ENCODE measurements around the gene TSGA10. TPM values are rescaled to one million over a fixed set of nuclear protein-coding genes. Genes with fewer than 3 reads are reported as not detected.

TSGA10 gene
- total and polyA plus RNA-seq, 2 donors (not counting 3 experiments of a cell fraction or from before 2014, with no cell fraction given): 0.12 to 2.7 TPM

DNA sequence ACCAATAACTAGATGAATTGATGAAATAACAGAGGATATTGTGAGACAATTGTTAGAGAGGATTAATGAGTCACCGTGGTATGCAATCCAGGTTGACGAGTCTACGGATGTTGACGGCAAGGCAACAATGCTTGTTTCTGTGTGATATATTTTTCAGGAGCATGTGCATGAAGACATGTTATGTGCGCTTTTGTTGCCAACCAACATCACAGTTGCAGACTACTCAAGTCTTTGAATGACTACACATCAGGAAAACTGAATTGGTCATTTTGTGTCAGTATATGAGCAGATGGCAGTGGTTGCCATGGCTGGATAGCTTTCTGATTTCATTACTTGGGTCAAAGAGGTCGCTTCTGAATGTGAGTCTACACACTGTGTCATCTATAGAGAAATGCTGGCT is 122.0 kb downstream of the TSGA10 start:
- intact Hi-C loops (cut with micrococcal nuclease): no loop called here
- no TSS peak for BruUV-seq (replicated peaks)
- TF ChIP-seq POLR2AphosphoS5 (IDR thresholded peaks at IDR 0.05; ENCODE audit: insufficient read depth, low read depth, low read length) (no peak), FOS (IDR thresholded peaks at IDR 0.05; ENCODE audit: borderline replicate concordance, insufficient read depth, low read length) (no peak), JUN (IDR thresholded peaks at IDR 0.05; ENCODE audit: borderline replicate concordance, insufficient read depth, insufficient read length, low read depth) (no peak), EZH2 (IDR thresholded peaks at IDR 0.05; ENCODE audit: borderline replicate concordance, low read depth, low read length, severe bottlenecking) (no peak), MYC (IDR thresholded peaks at IDR 0.05; ENCODE audit: low read depth, low read length) (no peak), GATA2 (IDR thresholded peaks at IDR 0.05; ENCODE audit: insufficient read depth, insufficient read length, low read depth, low read length) (no peak), MAX (IDR thresholded peaks at IDR 0.05; ENCODE audit: insufficient read depth, insufficient read length) (no peak), POLR2A (IDR thresholded peaks at IDR 0.05; ENCODE audit: low read depth, low read length) (no peak)
- TF ChIP-seq, protein P1, sequence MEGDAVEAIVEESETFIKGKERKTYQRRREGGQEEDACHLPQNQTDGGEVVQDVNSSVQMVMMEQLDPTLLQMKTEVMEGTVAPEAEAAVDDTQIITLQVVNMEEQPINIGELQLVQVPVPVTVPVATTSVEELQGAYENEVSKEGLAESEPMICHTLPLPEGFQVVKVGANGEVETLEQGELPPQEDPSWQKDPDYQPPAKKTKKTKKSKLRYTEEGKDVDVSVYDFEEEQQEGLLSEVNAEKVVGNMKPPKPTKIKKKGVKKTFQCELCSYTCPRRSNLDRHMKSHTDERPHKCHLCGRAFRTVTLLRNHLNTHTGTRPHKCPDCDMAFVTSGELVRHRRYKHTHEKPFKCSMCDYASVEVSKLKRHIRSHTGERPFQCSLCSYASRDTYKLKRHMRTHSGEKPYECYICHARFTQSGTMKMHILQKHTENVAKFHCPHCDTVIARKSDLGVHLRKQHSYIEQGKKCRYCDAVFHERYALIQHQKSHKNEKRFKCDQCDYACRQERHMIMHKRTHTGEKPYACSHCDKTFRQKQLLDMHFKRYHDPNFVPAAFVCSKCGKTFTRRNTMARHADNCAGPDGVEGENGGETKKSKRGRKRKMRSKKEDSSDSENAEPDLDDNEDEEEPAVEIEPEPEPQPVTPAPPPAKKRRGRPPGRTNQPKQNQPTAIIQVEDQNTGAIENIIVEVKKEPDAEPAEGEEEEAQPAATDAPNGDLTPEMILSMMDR (IDR thresholded peaks at IDR 0.05; ENCODE audit: extremely low read depth in 1 of 2, insufficient read depth in 1 of 2, low read depth in 1 of 2, low read length in 2 of 2): no peak

More for the DNA sequence above, 122.0 kb downstream of the TSGA10 start:
- Histone ChIP-seq H3K27ac (ENCODE audit: insufficient read depth, low read depth, low read length) (no peak overlapping the region), H4K20me1 (replicated peaks; ENCODE audit: control insufficient read depth, extremely low read depth, insufficient read depth, low read length) (no peaks in the 10 kb centered on the region), H3K27me3 (ENCODE audit: control insufficient read depth in 2 of 2, insufficient read depth in 2 of 2, low read length in 2 of 2) (peaks cover 2% of the 10 kb centered on the region in 2 experiments), H3K79me2 (ENCODE audit: control insufficient read depth, insufficient read depth, low read length) (no peaks in the 10 kb centered on the region), H3K4me3 (replicated peaks in 1 of 3; ENCODE audit: insufficient read depth in 1 of 3, low read depth in 1 of 3, low read length in 3 of 3) (no peak overlapping the region), H3K9ac (replicated peaks; ENCODE audit: extremely low read depth, insufficient read depth, low read length) (no peak overlapping the region), H3K9me1 (replicated peaks; ENCODE audit: control insufficient read depth, extremely low read depth, insufficient read depth, low read length) (no peaks in the 10 kb centered on the region), H3K4me2 (ENCODE audit: insufficient read depth, low read length) (no peak overlapping the region), H3K9me3 (replicated peaks; ENCODE audit: control insufficient read depth, insufficient read depth, low read length) (no peaks in the 10 kb centered on the region), H3K4me1 (ENCODE audit: control insufficient read depth, extremely low read depth, insufficient read depth, low read length) (no peaks in the 10 kb centered on the region), H2AFZ (ENCODE audit: low read depth, low read length) (no peak overlapping the region), H3K36me3 (ENCODE audit: control insufficient read depth in 2 of 2, extremely low read depth in 1 of 2, insufficient read depth in 2 of 2, low read length in 2 of 2) (no peaks in the 10 kb centered on the region)
- no peak for DNase-seq (ENCODE audit: low read depth, low spot score)
- FAIRE-seq: no peak
- dilution Hi-C loops (cut with MboI; ENCODE audit: extremely low pct_ligation_motif_present, low sequenced_read_pairs): no loop called here
- CTCF ChIA-PET: no interaction called here
- POLR2A ChIA-PET: no interaction called here

Measured in endothelial cell of umbilical vein (primary cell).